SK-N-SH treated with all-trans-retinoic acid at 6 μM for 48 hours (cell line): ENCODE measurements around the gene TAF6.

Source experiments
- ATAC-seq: fragments of 200-7000 bp; cut with Tn5 transposase; 3 replicates; pipeline ENCODE4 v1.9.1; 2020; ENCODE audit warnings: mild to moderate bottlenecking, moderate library complexity
- ARNTL ChIP-seq: fragments of 450-650 bp; formaldehyde crosslinking; IDR thresholded peaks from 2 replicates; pipeline ENCODE4 v1.5.0; 2020; ENCODE audit warnings: low read depth, mild to moderate bottlenecking, moderate library complexity, borderline replicate concordance
- BACH2 ChIP-seq: fragments of 250-450 bp; sonication (Bioruptor Pico); IDR thresholded peaks from 2 replicates; pipeline ENCODE4 v1.9.0; 2021; ENCODE audit warnings: mild to moderate bottlenecking, borderline replicate concordance
- CREB5 ChIP-seq: fragments of 250-450 bp; sonication (Bioruptor Pico); IDR thresholded peaks from 2 replicates; pipeline ENCODE4 v1.5.1; 2020; ENCODE audit warnings: low read depth, mild to moderate bottlenecking, moderate library complexity
- CSDC2 ChIP-seq: fragments of 250-450 bp; sonication (Bioruptor Pico); IDR thresholded peaks from 2 replicates; pipeline ENCODE4 v1.5.0; 2020; ENCODE audit warnings: mild to moderate bottlenecking, moderate library complexity
- ESRRG ChIP-seq: fragments of 250-450 bp; sonication (Bioruptor Pico); IDR thresholded peaks from 2 replicates; pipeline ENCODE4 v1.6.1; 2021; ENCODE audit warnings: mild to moderate bottlenecking
- GLIS3 ChIP-seq: fragments of 250-450 bp; sonication (Bioruptor Pico); IDR thresholded peaks from 2 replicates; pipeline ENCODE4 v1.5.0; 2020; ENCODE audit warnings: mild to moderate bottlenecking, moderate library complexity
- ISL1 ChIP-seq: fragments of 250-450 bp; sonication (Bioruptor Pico); IDR thresholded peaks from 2 replicates; pipeline ENCODE4 v2.1.2; 2022; ENCODE audit warnings: mild to moderate bottlenecking, moderate library complexity
- OSR1 ChIP-seq: fragments of 250-450 bp; sonication (Bioruptor Pico); IDR thresholded peaks from 2 replicates; pipeline ENCODE4 v1.8.0; 2022; ENCODE audit warnings: moderate library complexity, mild to moderate bottlenecking, inconsistent platforms
- PATZ1 ChIP-seq: fragments of 250-450 bp; sonication (Bioruptor Pico); IDR thresholded peaks from 2 replicates; pipeline ENCODE4 v1.8.0; 2020; ENCODE audit warnings: mild to moderate bottlenecking, moderate library complexity, borderline replicate concordance
- POU6F1 ChIP-seq: fragments of 250-450 bp; sonication (Bioruptor Pico); IDR thresholded peaks from 2 replicates; pipeline ENCODE4 v1.8.0; 2021; ENCODE audit warnings: low read depth, mild to moderate bottlenecking, moderate library complexity, borderline replicate concordance
- RARB ChIP-seq: fragments of 250-450 bp; sonication (Bioruptor Pico); IDR thresholded peaks from 2 replicates; pipeline ENCODE4 v1.8.0; 2021; ENCODE audit warnings: mild to moderate bottlenecking, moderate library complexity
- SNAI2 ChIP-seq: fragments of 250-450 bp; sonication (Bioruptor Pico); IDR thresholded peaks from 2 replicates; pipeline ENCODE4 v1.5.0; 2020; ENCODE audit warnings: mild to moderate bottlenecking, moderate library complexity
- TCF4 ChIP-seq: fragments of 250-450 bp; sonication (Bioruptor Pico); IDR thresholded peaks from 2 replicates; pipeline ENCODE4 v1.8.0; 2021; ENCODE audit warnings: mild to moderate bottlenecking, moderate library complexity, borderline replicate concordance
- TOX ChIP-seq: fragments of 250-450 bp; sonication (Bioruptor Pico); IDR thresholded peaks from 2 replicates; pipeline ENCODE4 v1.8.0; 2021; ENCODE audit warnings: mild to moderate bottlenecking, moderate library complexity, borderline replicate concordance
- TSHZ2 ChIP-seq: fragments of 250-450 bp; sonication (Bioruptor Pico); IDR thresholded peaks from 2 replicates; pipeline ENCODE4 v1.5.0; 2020; ENCODE audit warnings: mild to moderate bottlenecking, moderate library complexity
- ZC3H10 ChIP-seq: fragments of 250-450 bp; sonication (Bioruptor Pico); IDR thresholded peaks from 2 replicates; pipeline ENCODE4 v1.5.1; 2021; ENCODE audit warnings: mild to moderate bottlenecking, moderate library complexity
- ZFP30 ChIP-seq: fragments of 450-650 bp; formaldehyde crosslinking; IDR thresholded peaks from 2 replicates; pipeline ENCODE4 v1.5.0; 2022; ENCODE audit warnings: mild to moderate bottlenecking, moderate library complexity
- ZNF565 ChIP-seq: fragments of 450-650 bp; formaldehyde crosslinking; conservative IDR thresholded peaks from 2 replicates; pipeline ENCODE4 v1.5.0; 2020; ENCODE audit warnings: low read depth, mild to moderate bottlenecking, moderate library complexity
- ZNF70 ChIP-seq: fragments of 450-650 bp; formaldehyde crosslinking; IDR thresholded peaks from 2 replicates; pipeline ENCODE4 v1.5.0; 2020; ENCODE audit warnings: mild to moderate bottlenecking, moderate library complexity

The TAF6 gene

GRCh38 chr7:100153708-100154535 lies 34.8 kb upstream of the TAF6 start:
- TF ChIP-seq BACH2 (CRISPR knock-in tag), result no peak
- TF ChIP-seq TOX (CRISPR knock-in tag), result no peak
- TF ChIP-seq ZNF565 (CRISPR knock-in tag), result no peak
- no peak for TF ChIP-seq RARB
- no peak for TF ChIP-seq TCF4 (CRISPR knock-in tag)
- no peak for TF ChIP-seq ZC3H10 (CRISPR knock-in tag)
- TF ChIP-seq ESRRG (CRISPR knock-in tag), result no peak
- TF ChIP-seq ZFP30 (CRISPR knock-in tag), result no peak
- no peak for TF ChIP-seq ZNF70 (CRISPR knock-in tag)
- no peak for TF ChIP-seq ISL1
- no peak for TF ChIP-seq PATZ1 (CRISPR knock-in tag)
- no peak for TF ChIP-seq POU6F1
- TF ChIP-seq TSHZ2, result no peak
- TF ChIP-seq OSR1 (CRISPR knock-in tag), result no peak
- no peak for TF ChIP-seq ARNTL (CRISPR knock-in tag)
- no peak for TF ChIP-seq CREB5 (CRISPR knock-in tag)
- TF ChIP-seq SNAI2 (CRISPR knock-in tag), result no peak
- no peak for TF ChIP-seq CSDC2 (CRISPR knock-in tag)
- ATAC-seq, result no peak

- TF ChIP-seq ISL1, result no peak
- TF ChIP-seq PATZ1 (CRISPR knock-in tag), result no peak
- no peak for TF ChIP-seq ESRRG (CRISPR knock-in tag)
- no peak for TF ChIP-seq SNAI2 (CRISPR knock-in tag)
- TF ChIP-seq CREB5 (CRISPR knock-in tag), result no peak
- TF ChIP-seq CSDC2 (CRISPR knock-in tag), result no peak
- TF ChIP-seq GLIS3 (CRISPR knock-in tag), result no peak
- no peak for TF ChIP-seq RARB
- TF ChIP-seq ZC3H10 (CRISPR knock-in tag), result no peak
- TF ChIP-seq TOX (CRISPR knock-in tag), result no peak
- no peak for ATAC-seq
Observed at GRCh38 chr7:100152937-100153666, 33.9 kb upstream of the TAF6 start.
